HEK293 (cell line): ENCODE measurements around the gene PACS1.

Experiments used
- CTCF ChIA-PET: fragments of 350-600 bp; formaldehyde crosslinking; extraction: SDS; loops from one replicate; lab custom pipeline; 2021; ENCODE audit warnings: antibody characterized with exemption; lab: Yijun Ruan, JAX
- POLR2A ChIA-PET: fragments of 300-600 bp; formaldehyde crosslinking; extraction: SDS; loops from one replicate; lab custom pipeline; 2020; ENCODE audit warnings: antibody characterized with exemption, inconsistent platforms; lab: Yijun Ruan, JAX
- H3K27ac ChIP-seq: fragments of 200-500 bp; sonication (Bioruptor generic); 2 replicates; pipeline ENCODE4 v1.5.1; 2014; ENCODE audit warnings: low read depth, low read length, control low read depth, inconsistent platforms; ENCODE audit errors: extremely low read depth
- H3K36me3 ChIP-seq, 2 experiments: fragments of 200-500 bp in 1 of 2; sonication (Bioruptor generic) in 1 of 2; 1 replicate in 1 of 2; 2 replicates in 1 of 2; pipeline ENCODE4 v1.5.1; 2014 to 2017; ENCODE audit warnings: inconsistent platforms in 2 of 2, low read length in 2 of 2; ENCODE audit not compliant: control insufficient read depth in 2 of 2, insufficient read depth in 1 of 2
- H3K4me1 ChIP-seq: fragments of 200-500 bp; sonication (Bioruptor generic); 2 replicates; pipeline ENCODE4 v1.5.1; 2014; ENCODE audit warnings: mild to moderate bottlenecking, low read length, inconsistent platforms; ENCODE audit not compliant: control insufficient read depth, insufficient read depth
- H3K4me3 ChIP-seq: 2 replicates; pipeline ENCODE4 v1.5.1; 2011; ENCODE audit warnings: low read depth, mild to moderate bottlenecking, control low read depth, low read length, moderate library complexity
- H3K9me3 ChIP-seq: fragments of 200-500 bp; sonication (Bioruptor generic); 2 replicates; pipeline ENCODE4 v1.5.1; 2014; ENCODE audit warnings: low read depth, low read length, inconsistent platforms; ENCODE audit not compliant: control insufficient read depth, insufficient read depth
- ELK4 ChIP-seq: IDR thresholded peaks from 2 replicates; pipeline ENCODE4 v1.6.1; 2011; ENCODE audit warnings: mild to moderate bottlenecking, low read depth, low read length, borderline replicate concordance
- IKZF3 ChIP-seq: fragments of 450-650 bp; IDR thresholded peaks from 2 replicates; pipeline ENCODE4 v1.5.0; 2018; ENCODE audit warnings: missing biosample characterization, mild to moderate bottlenecking, missing genetic modification characterization, moderate library complexity
- KLF16 ChIP-seq: fragments of 450-650 bp; formaldehyde crosslinking; IDR thresholded peaks from 2 replicates; pipeline ENCODE4 v1.5.1; 2017; ENCODE audit warnings: missing biosample characterization, missing genetic modification characterization
- PRDM1 ChIP-seq: fragments of 450-650 bp; formaldehyde crosslinking; IDR thresholded peaks from 2 replicates; pipeline ENCODE4; 2016; ENCODE audit warnings: missing biosample characterization, missing genetic modification characterization
- PRDM4 ChIP-seq: fragments of 450-650 bp; formaldehyde crosslinking; IDR thresholded peaks from 2 replicates; pipeline ENCODE4 v1.5.1; 2017; ENCODE audit warnings: missing biosample characterization, missing genetic modification characterization
- PRDM6 ChIP-seq: fragments of 450-650 bp; formaldehyde crosslinking; IDR thresholded peaks from 2 replicates; pipeline ENCODE4 v1.5.1; 2017; ENCODE audit warnings: missing biosample characterization, missing genetic modification characterization
- SCRT2 ChIP-seq: fragments of 450-650 bp; formaldehyde crosslinking; IDR thresholded peaks from 2 replicates; pipeline ENCODE4 v1.5.1; 2016; ENCODE audit warnings: missing biosample characterization, missing genetic modification characterization
- SETDB1 ChIP-seq: IDR thresholded peaks from one replicate; pipeline ENCODE4 v1.6.1; 2017; ENCODE audit warnings: mild to moderate bottlenecking, low read length, moderate library complexity, mixed read lengths; ENCODE audit not compliant: insufficient read length
- ZBTB1 ChIP-seq: fragments of 450-650 bp; formaldehyde crosslinking; IDR thresholded peaks from 2 replicates; pipeline ENCODE4 v1.5.1; 2016; ENCODE audit warnings: missing biosample characterization, missing genetic modification characterization
- ZIC2 ChIP-seq: fragments of 450-650 bp; formaldehyde crosslinking; IDR thresholded peaks from 2 replicates; pipeline ENCODE4 v1.5.1; 2016; ENCODE audit warnings: missing biosample characterization, missing genetic modification characterization
- ZNF132 ChIP-seq: fragments of 450-650 bp; formaldehyde crosslinking; IDR thresholded peaks from 2 replicates; pipeline ENCODE4 v1.5.1; 2017; ENCODE audit warnings: missing biosample characterization, missing genetic modification characterization, borderline replicate concordance
- ZNF146 ChIP-seq: fragments of 450-650 bp; formaldehyde crosslinking; IDR thresholded peaks from 2 replicates; pipeline ENCODE4 v1.5.1; 2016; ENCODE audit warnings: missing biosample characterization, missing genetic modification characterization
- ZNF211 ChIP-seq: fragments of 450-650 bp; formaldehyde crosslinking; IDR thresholded peaks from 2 replicates; pipeline ENCODE4 v1.5.1; 2016; ENCODE audit warnings: low read depth, missing biosample characterization, missing genetic modification characterization
- ZNF248 ChIP-seq: fragments of 450-650 bp; formaldehyde crosslinking; IDR thresholded peaks from 2 replicates; pipeline ENCODE4 v1.5.1; 2017; ENCODE audit warnings: missing biosample characterization, missing genetic modification characterization
- ZNF311 ChIP-seq: fragments of 450-650 bp; formaldehyde crosslinking; IDR thresholded peaks from 2 replicates; pipeline ENCODE4 v1.5.1; 2017; ENCODE audit warnings: missing biosample characterization, missing genetic modification characterization, borderline replicate concordance
- ZNF362 ChIP-seq: fragments of 450-650 bp; formaldehyde crosslinking; IDR thresholded peaks from 2 replicates; pipeline ENCODE4 v1.5.1; 2016; ENCODE audit warnings: missing biosample characterization, missing genetic modification characterization
- ZNF514 ChIP-seq: fragments of 450-650 bp; formaldehyde crosslinking; IDR thresholded peaks from 2 replicates; pipeline ENCODE4 v1.5.1; 2016; ENCODE audit warnings: missing biosample characterization, missing genetic modification characterization
- ZNF530 ChIP-seq: fragments of 450-650 bp; formaldehyde crosslinking; IDR thresholded peaks from 2 replicates; pipeline ENCODE4 v1.5.1; 2016; ENCODE audit warnings: low read depth, missing biosample characterization, missing genetic modification characterization
- ZNF600 ChIP-seq: fragments of 450-650 bp; formaldehyde crosslinking; IDR thresholded peaks from 2 replicates; pipeline ENCODE4 v1.5.1; 2016; ENCODE audit warnings: missing biosample characterization, missing genetic modification characterization
- ZNF610 ChIP-seq: fragments of 450-650 bp; formaldehyde crosslinking; IDR thresholded peaks from 2 replicates; pipeline ENCODE4 v1.5.1; 2016; ENCODE audit warnings: missing biosample characterization, missing genetic modification characterization, borderline replicate concordance
- ZNF626 ChIP-seq: fragments of 450-650 bp; sonication (Bioruptor Pico); formaldehyde crosslinking; IDR thresholded peaks from 2 replicates; pipeline ENCODE4 v1.5.1; 2018; ENCODE audit warnings: missing biosample characterization, missing genetic modification characterization, inconsistent platforms
- ZNF660 ChIP-seq: fragments of 450-650 bp; IDR thresholded peaks from 2 replicates; pipeline ENCODE4 v1.5.1; 2018; ENCODE audit warnings: missing biosample characterization, mild to moderate bottlenecking, missing genetic modification characterization
- ZNF670 ChIP-seq: fragments of 450-650 bp; formaldehyde crosslinking; IDR thresholded peaks from 2 replicates; pipeline ENCODE4 v1.5.1; 2016; ENCODE audit warnings: missing biosample characterization, missing genetic modification characterization, low read depth

Gene PACS1

GRCh38 chr11:66187453-66187852, 117.4 kb downstream of the PACS1 start:
- peak; percentile 55 for TF ChIP-seq ZNF146
- TF ChIP-seq ZNF660: no peak
- no peak for TF ChIP-seq ELK4
- TF ChIP-seq ZIC2 (tag by site-specific recombination): no peak
- no peak for TF ChIP-seq PRDM1 (tag by site-specific recombination)
- TF ChIP-seq ZNF248 (tag by site-specific recombination): no peak
- TF ChIP-seq ZNF670 (tag by site-specific recombination): no peak
- TF ChIP-seq, all 188 proteins: peak for 1
- Histone ChIP-seq H3K27ac (no peak overlapping the region), H3K4me1 (no peaks in the 10 kb centered on the region), H3K4me3 (no peak overlapping the region), H3K36me3 (no peaks in the 10 kb centered on the region), H3K9me3 (no peaks in the 10 kb centered on the region)
- ChIA-PET POLR2A (no interaction called here), CTCF (interaction anchor here (1.8 kb wide), 1 partner anchor 35 kb away, joined by 7 read pairs; no protein-coding TSS in a partner anchor)

GRCh38 chr11:66188580-66188979, 118.5 kb downstream of the PACS1 start:
- Histone ChIP-seq H3K36me3 (peaks cover 0 to 5% of the 10 kb centered on the region in 2 experiments; a peak in 1 of 3 replicates), H3K9me3 (no peaks in the 10 kb centered on the region), H3K4me3 (no peak overlapping the region), H3K27ac (no peak overlapping the region), H3K4me1 (no peaks in the 10 kb centered on the region)
- ChIA-PET CTCF (interaction anchor here (0.6 to 1.8 kb wide), 2 partner anchors 34 to 94 kb away, joined by 3 to 7 read pairs; no protein-coding TSS in a partner anchor), POLR2A (no interaction called here)
- no peak for TF ChIP-seq PRDM4 (tag by site-specific recombination)
- no peak for TF ChIP-seq ZNF610 (tag by site-specific recombination)
- no peak for TF ChIP-seq ZNF626 (tag by site-specific recombination)
- TF ChIP-seq ZNF132 (tag by site-specific recombination): no peak
- no peak for TF ChIP-seq IKZF3 (tag by site-specific recombination)
- no peak for TF ChIP-seq SCRT2 (tag by site-specific recombination)
- no peak for TF ChIP-seq ZNF362 (tag by site-specific recombination)
- TF ChIP-seq ZNF600 (tag by site-specific recombination): no peak

GRCh38 chr11:66189031-66189745, 119.1 kb downstream of the PACS1 start:
- Histone ChIP-seq H3K4me1 (no peaks in the 10 kb centered on the region), H3K27ac (no peak overlapping the region), H3K4me3 (no peak overlapping the region), H3K9me3 (no peaks in the 10 kb centered on the region), H3K36me3 (peaks cover 0 to 7% of the 10 kb centered on the region in 2 experiments; a peak in 1 of 3 replicates)
- POLR2A ChIA-PET: no interaction called here
- CTCF ChIA-PET: no interaction called here
- TF ChIP-seq ZNF311 (tag by site-specific recombination) (no peak), ZNF530 (no peak), KLF16 (tag by site-specific recombination) (no peak), ZNF211 (no peak), SETDB1 (no peak), ZBTB1 (no peak), ZNF514 (tag by site-specific recombination) (no peak), ZNF132 (tag by site-specific recombination) (no peak), PRDM6 (tag by site-specific recombination) (no peak)
